GM12878 (cell line): ENCODE measurements around the gene CTNNA2. TPM values are rescaled to one million over a fixed set of nuclear protein-coding genes. Genes with fewer than 3 reads are reported as not detected.

Source experiments
- ATAC-seq: fragments of 200-7000 bp; cut with Tn5 transposase; 3 replicates; pipeline ENCODE4 v1.9.1; 2020; ENCODE audit warnings: mild to moderate bottlenecking, moderate library complexity
- BruUV-seq: library from RNA; stranded (reverse); fragments of 400-500 nt; replicated peaks from 2 replicates; lab custom pipeline; 2021; lab: Mats Ljungman, UMichigan
- CTCF ChIA-PET: fragments of 300-600 bp; sonication (Branson Sonifier 250); formaldehyde crosslinking; extraction: SDS; loops from one replicate; lab custom pipeline; 2021; ENCODE audit warnings: inconsistent platforms; lab: Yijun Ruan, JAX
- POLR2A ChIA-PET: fragments of 350-600 bp; formaldehyde crosslinking; extraction: SDS; loops from one replicate; lab custom pipeline; 2021; ENCODE audit warnings: inconsistent platforms; lab: Charles Lee
- RAD21 ChIA-PET: fragments of 300-600 bp; sonication (Branson Sonifier 250); formaldehyde crosslinking; loops from one replicate; lab custom pipeline; 2023; ENCODE audit warnings: antibody characterized with exemption; ENCODE audit not compliant: unreplicated experiment; lab: Charles Lee
- SMC1A ChIA-PET: fragments of 300-600 bp; sonication (Branson Sonifier 250); formaldehyde crosslinking; loops from one replicate; lab custom pipeline; 2023; ENCODE audit not compliant: unreplicated experiment, uncharacterized antibody; lab: Charles Lee
- DNase-seq: peaks from one replicate; pipeline ENCODE4 v3.0.0-alpha.2; 2011; ENCODE audit warnings: low read depth, low spot score
- FAIRE-seq: peaks from 3 replicates; lab custom pipeline; 2011; peaks lifted over from hg19 to GRCh38; lab: Jason Lieb, UNC
- H2AFZ ChIP-seq: 2 replicates; pipeline ENCODE4 v1.6.0; 2011; ENCODE audit warnings: low read depth, low read length, control low read depth; ENCODE audit not compliant: control insufficient read depth
- H3K27ac ChIP-seq: 2 replicates; pipeline ENCODE4 v1.5.1; 2011; ENCODE audit warnings: control low read depth; ENCODE audit not compliant: control insufficient read depth, insufficient read depth
- H3K27me3 ChIP-seq, 2 experiments: replicated peaks in 1 of 2; 2 replicates each; pipeline versions ENCODE4 v1.6.0 to v1.6.1; 2011; ENCODE audit warnings: low read length in 1 of 2; ENCODE audit not compliant: control insufficient read depth in 2 of 2, insufficient read depth in 2 of 2
- H3K36me3 ChIP-seq, 2 experiments: 2 replicates each; pipeline ENCODE4 v1.5.1; 2011; ENCODE audit warnings: low read length in 1 of 2; ENCODE audit not compliant: control insufficient read depth in 2 of 2, insufficient read depth in 2 of 2
- H3K4me1 ChIP-seq: 2 replicates; pipeline ENCODE4 v1.6.1; 2011; ENCODE audit warnings: mild to moderate bottlenecking, low read length, moderate library complexity, mixed read lengths; ENCODE audit not compliant: control insufficient read depth, insufficient read depth
- H3K4me2 ChIP-seq: 2 replicates; pipeline ENCODE4 v1.6.0; 2011; ENCODE audit warnings: control low read depth; ENCODE audit not compliant: control insufficient read depth, insufficient read depth
- H3K4me3 ChIP-seq: fragments of 200-600 bp; sonication (generic); 2 replicates; pipeline ENCODE4 v1.5.1; 2016
- H3K79me2 ChIP-seq: 2 replicates; pipeline ENCODE4 v1.6.0; 2011; ENCODE audit warnings: low read length; ENCODE audit not compliant: control insufficient read depth, insufficient read depth
- H3K9ac ChIP-seq: 2 replicates; pipeline ENCODE4 v1.8.0; 2011; ENCODE audit warnings: low read length, control low read depth, mixed read lengths; ENCODE audit not compliant: control insufficient read depth, insufficient read depth
- H3K9me3 ChIP-seq: replicated peaks from 3 replicates; pipeline ENCODE4 v1.5.1; 2011; ENCODE audit warnings: mild to moderate bottlenecking, low read length; ENCODE audit not compliant: control insufficient read depth, insufficient read depth
- H4K20me1 ChIP-seq: 2 replicates; pipeline ENCODE4 v1.6.0; 2011; ENCODE audit not compliant: control insufficient read depth, insufficient read depth
- CHD2 ChIP-seq: IDR thresholded peaks from 2 replicates; pipeline ENCODE4 v1.6.1; 2011; ENCODE audit warnings: low read depth, low read length, improper control_type of control experiment, borderline replicate concordance
- CUX1 ChIP-seq: IDR thresholded peaks from 2 replicates; pipeline ENCODE4 v1.6.1; 2012; ENCODE audit warnings: improper control_type of control experiment, low read depth, low read length; ENCODE audit not compliant: insufficient replicate concordance
- EZH2 ChIP-seq: IDR thresholded peaks from 2 replicates; pipeline ENCODE4 v1.6.1; 2012; ENCODE audit warnings: low read depth, mild to moderate bottlenecking, control low read depth, inconsistent platforms, low read length, borderline replicate concordance; ENCODE audit not compliant: control insufficient read depth
- FOXM1 ChIP-seq: IDR thresholded peaks from 2 replicates; pipeline ENCODE4 v1.6.1; 2012; ENCODE audit warnings: low read depth, mild to moderate bottlenecking, inconsistent platforms, low read length, moderate library complexity
- TAF1 ChIP-seq: IDR thresholded peaks from 2 replicates; pipeline ENCODE4 v1.6.1; 2011; ENCODE audit warnings: mild to moderate bottlenecking, low read depth, low read length, borderline replicate concordance
- YBX1 ChIP-seq: fragments of 450-650 bp; IDR thresholded peaks from 2 replicates; pipeline ENCODE4 v1.6.1; 2016; ENCODE audit warnings: antibody characterized with exemption
- WGBS: methylation state at CpG from one replicate; pipeline ENCODE4 v1.1.6; 2016; ENCODE audit warnings: low lambda C conversion rate; ENCODE audit not compliant: insufficient replicate concordance, insufficient coverage; ENCODE audit errors: missing lambda C conversion rate; 5-methylcytosine and 5-hydroxymethylcytosine counted together
- in situ Hi-C: fragments of 300-500 bp; cut with MboI; formaldehyde crosslinking; loops from 9 replicates; pipeline ENCODE4 v1.14.3; 2018; ENCODE audit warnings: mixed read lengths
- intact Hi-C: fragments of 100-400 bp; cut with micrococcal nuclease; formaldehyde crosslinking; loops from one replicate; pipeline ENCODE4 v1.14.2; 2022; ENCODE audit not compliant: unreplicated experiment
- polyA plus RNA-seq, 11 experiments: library from polyadenylated mRNA; depleted of rRNA in 4 of 11; unstranded in 6 of 11; stranded (reverse) in 5 of 11; fragments of >200 nt; fragmentation: Nextera tagmentation in 4 of 11; fragmentation: Illumina TruSeq in 1 of 11; extraction: Ambion mirVana in 4 of 11; extraction: Trizol in 1 of 11; gene quantifications; 1 replicate in 1 of 11; 2 replicates in 10 of 11; pipeline versions ENCODE4 v1.2.1 to v1.2.3, GENCODE V29; 2011 to 2016; ENCODE audit warnings: inconsistent platforms in 2 of 11, missing spikeins in 2 of 11, low read depth in 1 of 11
- total RNA-seq, 4 experiments: library from RNA; depleted of rRNA in 3 of 4; stranded (reverse); fragments of >200 nt in 3 of 4; fragmentation: Illumina TruSeq in 1 of 4; extraction: Trizol in 1 of 4; gene quantifications; 2 replicates each; pipeline versions ENCODE4 v1.2.1 to v1.2.3, GENCODE V29; 2013 to 2021

CTNNA2 gene
- total and polyA plus RNA-seq, 10 of the 15 experiments (the other 5 are each of a cell fraction or from before 2014, with no cell fraction given): 2.4 to 36.2 (median 6.6) TPM

GRCh38 chr2:79906139-79906890, 393.5 kb downstream of the CTNNA2 start:
- Histone ChIP-seq H3K36me3 (no peaks in the 10 kb centered on the region), H3K9me3 (no peaks in the 10 kb centered on the region), H3K4me1 (no peaks in the 10 kb centered on the region), H4K20me1 (no peaks in the 10 kb centered on the region), H3K9ac (no peak overlapping the region), H3K4me2 (no peak overlapping the region), H3K79me2 (no peaks in the 10 kb centered on the region), H3K27me3 (no peaks in the 10 kb centered on the region; a peak in 1 of 4 replicates), H3K4me3 (no peak overlapping the region), H3K27ac (no peak overlapping the region), H2AFZ (no peak overlapping the region)
- no peak for ATAC-seq
- in situ Hi-C loops (no loop called here), intact Hi-C loops (no loop called here)
- 26% methylated on average over 10 of the region's 10 CpGs for WGBS
- BruUV-seq: no TSS peak
- POLR2A ChIA-PET: no interaction called here
- SMC1A ChIA-PET: no interaction called here
- TF ChIP-seq TAF1 (no peak), CUX1 (no peak), EZH2 (no peak), CHD2 (no peak), FOXM1 (no peak), YBX1 (no peak)
- RAD21 ChIA-PET: no interaction called here
- DNase-seq: no peak
- no peak for FAIRE-seq
- CTCF ChIA-PET: no interaction called here
